NCI-H146 treated with DMSO at 0.1 percent for 48 hours (cell line): Measurements from ENCODE around the gene SUMO1.

Experiments
- DNase-seq: peaks from one replicate; lab custom pipeline; 2025; ENCODE audit not compliant: unreplicated experiment; lab: John Stamatoyannopoulos, UW

Gene SUMO1

DNA sequence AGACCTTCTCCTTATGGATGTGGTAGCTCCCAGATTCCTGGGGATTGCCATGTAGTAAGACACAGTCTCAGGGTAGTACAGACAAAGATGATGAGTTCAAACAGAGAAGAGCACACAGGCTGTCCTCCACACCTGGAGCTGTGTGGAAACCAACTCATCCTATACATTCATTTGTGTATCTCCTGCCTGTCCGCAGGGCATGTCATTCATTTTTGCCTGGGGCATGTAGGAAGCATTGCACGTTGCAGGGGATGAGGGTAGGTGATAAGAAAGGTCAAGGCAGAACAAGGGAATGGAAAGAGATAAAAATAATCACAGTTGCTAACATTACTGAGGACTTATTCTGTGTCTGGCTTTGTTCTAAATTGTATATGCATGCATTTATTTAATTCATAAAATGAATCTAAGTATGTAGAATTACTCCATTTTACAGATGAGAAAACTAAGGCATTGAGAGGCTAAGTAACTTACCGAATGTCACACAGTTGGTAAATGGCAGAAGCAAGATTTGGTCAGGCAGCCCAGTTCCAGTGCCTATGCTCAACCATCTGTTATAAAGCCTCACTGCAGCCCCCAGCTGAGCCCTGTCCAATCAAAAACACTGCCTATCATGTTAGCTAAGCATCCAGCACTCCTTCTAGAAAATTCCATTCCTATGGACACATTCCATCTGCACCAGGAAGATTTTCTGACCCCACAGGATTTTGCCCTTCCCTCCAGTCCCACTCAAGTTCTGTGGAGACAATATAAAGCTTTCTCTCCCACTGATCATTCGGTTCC, 81.0 kb downstream of the SUMO1 start:
- no peak for DNase-seq
